A549 (cell line): ENCODE results near the gene VPS18. TPM values are rescaled to one million over a fixed set of nuclear protein-coding genes. Genes with fewer than 3 reads are reported as not detected.

Source experiments
- ATAC-seq, 2 experiments: fragments of 200-7000 bp in 1 of 2; fragments of >200 bp in 1 of 2; cut with Nextera tagmentation in 1 of 2; cut with Tn5 transposase in 1 of 2; 3 replicates each; pipeline versions ENCODE4 v1.8.0 to v1.9.1; 2018 to 2020; ENCODE audit warnings: mild to moderate bottlenecking in 1 of 2, moderate library complexity in 1 of 2
- CTCF ChIA-PET: fragments of 300-600 bp; sonication (Branson Sonifier 250); formaldehyde crosslinking; extraction: SDS; loops from one replicate; lab custom pipeline; 2021; ENCODE audit warnings: antibody characterized with exemption, inconsistent platforms; lab: Yijun Ruan, JAX
- POLR2A ChIA-PET: fragments of 350-600 bp; formaldehyde crosslinking; extraction: SDS; loops from one replicate; lab custom pipeline; 2021; ENCODE audit warnings: antibody characterized with exemption, inconsistent platforms; lab: Yijun Ruan, JAX
- DNase-seq, 2 experiments: peaks; one replicate each; pipeline versions ENCODE4 v3.0.0 to v3.0.0-alpha.2; 2011 to 2016; ENCODE audit warnings: low read depth in 1 of 2, low spot score in 1 of 2
- FAIRE-seq: peaks from 2 replicates; lab custom pipeline; 2011; peaks lifted over from hg19 to GRCh38; lab: Jason Lieb, UNC
- H3K27ac ChIP-seq, 2 experiments: fragments of >200 bp; sonication (Bioruptor Twin); formaldehyde crosslinking; 3 replicates each; pipeline ENCODE4 v1.5.1; 2016 to 2017
- H3K4me1 ChIP-seq: fragments of >200 bp; sonication (Bioruptor Twin); formaldehyde crosslinking; 3 replicates; pipeline ENCODE4 v1.6.1; 2016
- H3K4me2 ChIP-seq: fragments of >200 bp; sonication (Bioruptor Twin); formaldehyde crosslinking; 3 replicates; pipeline ENCODE4 v1.6.1; 2016
- H3K4me3 ChIP-seq: fragments of >200 bp; sonication (Bioruptor Twin); formaldehyde crosslinking; 3 replicates; pipeline ENCODE4 v1.5.1; 2016
- H3K9me3 ChIP-seq: fragments of >200 bp; sonication (Bioruptor Twin); formaldehyde crosslinking; 3 replicates; pipeline ENCODE4 v1.6.1; 2016
- BHLHE40 ChIP-seq: IDR thresholded peaks from 2 replicates; pipeline ENCODE4 v1.6.1; 2012; ENCODE audit warnings: low read depth, low read length, inconsistent platforms
- CBX8 ChIP-seq: fragments of 200-600 bp; sonication (generic); IDR thresholded peaks from 2 replicates; pipeline ENCODE4 v1.6.1; 2016
- CTCF ChIP-seq: fragments of >200 bp; sonication (Bioruptor Twin); formaldehyde crosslinking; IDR thresholded peaks from 3 replicates; pipeline ENCODE4 v1.5.1; 2016
- ELK1 ChIP-seq: fragments of 150-350 bp; IDR thresholded peaks from 2 replicates; pipeline ENCODE4 v1.6.1; 2014; ENCODE audit warnings: low read depth, mild to moderate bottlenecking, low read length
- EP300 ChIP-seq, 2 experiments: fragments of >200 bp; sonication (Bioruptor Twin); formaldehyde crosslinking; IDR thresholded peaks; 2 replicates in 1 of 2; 3 replicates in 1 of 2; pipeline ENCODE4 v1.6.1; 2016 to 2017
- ESRRA ChIP-seq: fragments of 150-350 bp; IDR thresholded peaks from 2 replicates; pipeline ENCODE4 v1.6.1; 2014; ENCODE audit warnings: mild to moderate bottlenecking, low read length, borderline replicate concordance
- FOSB ChIP-seq: fragments of 250-450 bp; sonication (Bioruptor Pico); IDR thresholded peaks from 2 replicates; pipeline ENCODE4 v1.5.0; 2020; ENCODE audit warnings: mild to moderate bottlenecking, moderate library complexity
- FOXS1 ChIP-seq: fragments of 250-450 bp; sonication (Bioruptor Pico); IDR thresholded peaks from 2 replicates; pipeline ENCODE4 v1.5.0; 2020; ENCODE audit warnings: mild to moderate bottlenecking, moderate library complexity
- GATA3 ChIP-seq: IDR thresholded peaks from 2 replicates; pipeline ENCODE4 v1.6.1; 2012; ENCODE audit warnings: borderline replicate concordance
- HDAC2 ChIP-seq: fragments of 200-600 bp; sonication (generic); IDR thresholded peaks from 2 replicates; pipeline ENCODE4 v1.6.1; 2016
- HEYL ChIP-seq: fragments of 250-450 bp; sonication (Bioruptor Pico); IDR thresholded peaks from 2 replicates; pipeline ENCODE4 v1.8.0; 2021; ENCODE audit warnings: mild to moderate bottlenecking, moderate library complexity
- JUN ChIP-seq, 2 experiments: fragments of >200 bp; sonication (Bioruptor Twin); formaldehyde crosslinking; IDR thresholded peaks; 2 replicates in 1 of 2; 3 replicates in 1 of 2; pipeline ENCODE4 v1.6.1; 2016 to 2017
- JUNB ChIP-seq: fragments of >200 bp; sonication (Bioruptor Twin); formaldehyde crosslinking; IDR thresholded peaks from 2 replicates; pipeline ENCODE4 v1.6.1; 2016
- KDM5A ChIP-seq: fragments of 200-600 bp; sonication (generic); IDR thresholded peaks from 2 replicates; pipeline ENCODE4 v1.6.1; 2016; ENCODE audit warnings: antibody characterized with exemption, mild to moderate bottlenecking
- MAZ ChIP-seq: fragments of 150-350 bp; IDR thresholded peaks from 2 replicates; pipeline ENCODE4 v1.6.1; 2014; ENCODE audit warnings: antibody characterized with exemption, low read depth, low read length, borderline replicate concordance
- NPAS2 ChIP-seq: fragments of 250-450 bp; sonication (Bioruptor Pico); IDR thresholded peaks from 2 replicates; pipeline ENCODE4 v1.8.0; 2022; ENCODE audit warnings: mild to moderate bottlenecking, moderate library complexity, borderline replicate concordance
- POLR2A ChIP-seq: IDR thresholded peaks from 2 replicates; pipeline ENCODE4 v1.6.1; 2012; ENCODE audit warnings: mild to moderate bottlenecking, low read length
- POLR2AphosphoS2 ChIP-seq: conservative IDR thresholded peaks from 2 replicates; pipeline ENCODE4 v1.6.1; 2012; ENCODE audit warnings: low read length, improper control_type of control experiment, inconsistent platforms
- RAD21 ChIP-seq, 2 experiments: fragments of >200 bp in 1 of 2; sonication (Bioruptor Twin) in 1 of 2; formaldehyde crosslinking in 1 of 2; IDR thresholded peaks in 1 of 2; conservative IDR thresholded peaks in 1 of 2; 2 replicates in 1 of 2; 3 replicates in 1 of 2; pipeline ENCODE4 v1.6.1; 2012 to 2018; ENCODE audit warnings: inconsistent platforms in 1 of 2
- RFX5 ChIP-seq: fragments of 450-650 bp; IDR thresholded peaks from 2 replicates; pipeline ENCODE4 v1.7.1; 2014; ENCODE audit warnings: antibody characterized with exemption, mild to moderate bottlenecking, moderate library complexity
- ZSCAN20 ChIP-seq: fragments of 250-450 bp; sonication (Bioruptor Pico); IDR thresholded peaks from 2 replicates; pipeline ENCODE4 v1.8.0; 2022; ENCODE audit warnings: mild to moderate bottlenecking, moderate library complexity
- WGBS: methylation state at CpG from one replicate; pipeline ENCODE4 v1.1.6; 2017; ENCODE audit errors: missing lambda C conversion rate; 5-methylcytosine and 5-hydroxymethylcytosine counted together
- polyA plus RNA-seq, 4 experiments: library from polyadenylated mRNA; depleted of rRNA in 3 of 4; stranded (reverse); fragments of >200 nt; fragmentation: RNase III in 1 of 4; extraction: RNeasy Plus Mini Kit Qiagen cat#74134 plus additional on column Dnase treatment in 1 of 4; gene quantifications; 2 replicates in 3 of 4; 3 replicates in 1 of 4; pipeline ENCODE4 v1.2.3, GENCODE V29; 2011 to 2017
- TF ChIP-seq, protein P1 (sequence below): fragments of >200 bp; sonication (Bioruptor Twin); formaldehyde crosslinking; IDR thresholded peaks from 2 replicates; pipeline ENCODE4 v1.6.1; 2016
- TF ChIP-seq, protein P2 (sequence below): fragments of 200-600 bp; sonication (generic); IDR thresholded peaks from 2 replicates; pipeline ENCODE4 v1.6.1; 2016; ENCODE audit warnings: antibody characterized with exemption, mild to moderate bottlenecking, moderate library complexity
- TF ChIP-seq, protein P3 (sequence below): fragments of 250-450 bp; sonication (Bioruptor Pico); IDR thresholded peaks from 2 replicates; pipeline ENCODE4 v1.5.0; 2020; ENCODE audit warnings: low read depth, mild to moderate bottlenecking, moderate library complexity

VPS18 gene
- polyA plus RNA-seq, 2 of the 4 experiments (the other 2 are of a cell fraction): 9.0 to 15.2 TPM

DNA sequence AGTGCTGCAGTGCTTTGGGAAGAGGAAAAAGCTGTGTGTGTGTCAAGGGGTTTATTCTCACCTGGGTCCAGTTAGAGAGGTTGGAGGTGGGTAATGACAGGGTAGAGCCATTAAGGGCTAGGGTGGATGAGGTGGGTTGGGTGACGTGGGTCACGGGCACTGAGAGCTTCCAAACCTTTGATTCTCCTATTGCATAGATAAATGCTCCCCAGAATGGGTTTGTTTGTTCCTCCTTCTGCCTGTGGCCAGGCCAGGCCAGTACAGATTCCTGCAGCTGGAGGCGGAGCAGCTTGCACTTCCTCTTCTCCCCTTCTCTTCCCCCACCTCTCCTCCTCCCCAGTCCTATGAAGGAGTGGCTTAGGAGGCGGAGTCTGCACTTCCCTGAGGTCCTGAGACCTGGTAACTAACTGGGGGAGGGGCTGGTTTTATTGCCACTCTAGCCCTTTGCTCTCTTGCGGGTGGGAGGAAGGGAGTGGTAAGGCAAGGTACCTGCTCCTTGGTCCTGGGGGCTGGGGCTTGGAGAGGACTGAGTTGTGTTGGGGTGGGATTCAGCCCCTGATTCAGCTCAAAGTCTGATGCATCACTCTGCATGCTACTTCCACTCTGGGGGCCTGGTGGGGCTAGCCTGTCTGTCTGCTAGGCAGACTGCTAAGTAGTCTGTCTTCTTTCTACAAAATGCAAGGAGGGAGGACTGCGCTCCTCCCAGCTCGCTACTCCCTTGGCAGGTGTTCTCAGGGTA, 46.9 kb upstream of the VPS18 start:
- Histone ChIP-seq H3K9me3 (no peaks in the 10 kb centered on the region), H3K4me3 (no peak overlapping the region), H3K4me1 (peaks cover 23% of the 10 kb centered on the region), H3K27ac (peak overlapping the region; percentile 8 to 58; a peak in 4 of 6 replicates), H3K4me2 (peak overlapping the region; percentile 29)
- no peak for FAIRE-seq
- no peak for TF ChIP-seq RAD21 (conservative IDR thresholded peaks at IDR 0.05 in 1 of 2, IDR thresholded peaks at IDR 0.05 in 1 of 2)
- no peak for TF ChIP-seq BHLHE40
- TF ChIP-seq ELK1: no peak
- no peak for TF ChIP-seq POLR2AphosphoS2
- TF ChIP-seq NPAS2 (CRISPR knock-in tag): no peak
- TF ChIP-seq, protein P1, sequence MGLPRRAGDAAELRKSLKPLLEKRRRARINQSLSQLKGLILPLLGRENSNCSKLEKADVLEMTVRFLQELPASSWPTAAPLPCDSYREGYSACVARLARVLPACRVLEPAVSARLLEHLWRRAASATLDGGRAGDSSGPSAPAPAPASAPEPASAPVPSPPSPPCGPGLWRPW: no peak
- no peak for TF ChIP-seq GATA3
- TF ChIP-seq EP300 (IDR thresholded peaks at IDR 0.05): no peak
- no peak for TF ChIP-seq CTCF
- no peak for TF ChIP-seq JUNB
- TF ChIP-seq KDM5A: no peak
- no peak for TF ChIP-seq JUN (IDR thresholded peaks at IDR 0.05)
- TF ChIP-seq CBX8: no peak
- no peak for TF ChIP-seq POLR2A
- no peak for TF ChIP-seq HEYL (CRISPR knock-in tag)
- peak; percentile 78 to 91; a peak in 5 of 6 replicates for ATAC-seq
- POLR2A ChIA-PET: no interaction called here
- CTCF ChIA-PET: interaction anchor here (0.5 to 8.2 kb wide), 7 partner anchors 9 to 101 kb away, joined by 3 to 82 read pairs (median 3); partner anchors contain the start of gene PPP1R14D
- 71% methylated on average over 6 of the region's 7 CpGs for WGBS
- DNase-seq: peak; percentile 38 to 64

DNA sequence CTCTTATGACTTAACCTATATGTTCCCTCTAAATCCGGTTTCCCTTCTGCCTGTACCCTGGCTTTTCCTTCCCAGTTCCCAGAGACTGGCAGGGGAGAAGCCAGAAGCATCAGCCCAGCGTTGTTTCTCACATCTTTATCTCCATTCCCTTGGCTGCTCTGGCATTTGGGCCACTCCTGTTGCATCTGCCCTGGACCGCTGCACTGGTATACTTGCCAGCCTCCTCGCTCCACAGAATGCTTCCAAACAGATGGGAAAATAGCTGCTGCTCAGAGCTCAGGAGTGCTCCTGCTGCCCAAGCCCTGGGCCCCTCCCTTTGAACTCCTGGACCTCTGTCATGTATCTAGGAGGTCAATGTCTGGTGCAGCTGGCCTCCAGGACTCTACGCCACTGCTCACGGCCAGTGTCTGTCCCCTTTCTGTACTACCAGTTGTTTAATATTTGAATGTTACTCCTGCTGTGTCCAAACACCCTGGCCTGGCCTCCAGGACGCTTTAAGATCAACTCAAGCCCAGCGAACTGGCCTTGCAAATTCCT, 43.6 kb upstream of the VPS18 start:
- ChIA-PET POLR2A (no interaction called here), CTCF (interaction anchor here (1.9 to 8.2 kb wide), 2 partner anchors 7 to 43 kb away, joined by 4 to 82 read pairs; partner anchors contain the start of gene VPS18)
- 78% methylated on average over 8 of the region's 8 CpGs for WGBS
- Histone ChIP-seq H3K4me1 (peaks cover 21% of the 10 kb centered on the region), H3K4me2 (no peak overlapping the region), H3K27ac (no peak overlapping the region), H3K4me3 (no peak overlapping the region), H3K9me3 (no peaks in the 10 kb centered on the region)
- no peak for TF ChIP-seq BHLHE40
- TF ChIP-seq MAZ: no peak
- TF ChIP-seq RFX5: no peak
- TF ChIP-seq HEYL (CRISPR knock-in tag): no peak
- no peak for TF ChIP-seq ESRRA
- TF ChIP-seq, protein P2, sequence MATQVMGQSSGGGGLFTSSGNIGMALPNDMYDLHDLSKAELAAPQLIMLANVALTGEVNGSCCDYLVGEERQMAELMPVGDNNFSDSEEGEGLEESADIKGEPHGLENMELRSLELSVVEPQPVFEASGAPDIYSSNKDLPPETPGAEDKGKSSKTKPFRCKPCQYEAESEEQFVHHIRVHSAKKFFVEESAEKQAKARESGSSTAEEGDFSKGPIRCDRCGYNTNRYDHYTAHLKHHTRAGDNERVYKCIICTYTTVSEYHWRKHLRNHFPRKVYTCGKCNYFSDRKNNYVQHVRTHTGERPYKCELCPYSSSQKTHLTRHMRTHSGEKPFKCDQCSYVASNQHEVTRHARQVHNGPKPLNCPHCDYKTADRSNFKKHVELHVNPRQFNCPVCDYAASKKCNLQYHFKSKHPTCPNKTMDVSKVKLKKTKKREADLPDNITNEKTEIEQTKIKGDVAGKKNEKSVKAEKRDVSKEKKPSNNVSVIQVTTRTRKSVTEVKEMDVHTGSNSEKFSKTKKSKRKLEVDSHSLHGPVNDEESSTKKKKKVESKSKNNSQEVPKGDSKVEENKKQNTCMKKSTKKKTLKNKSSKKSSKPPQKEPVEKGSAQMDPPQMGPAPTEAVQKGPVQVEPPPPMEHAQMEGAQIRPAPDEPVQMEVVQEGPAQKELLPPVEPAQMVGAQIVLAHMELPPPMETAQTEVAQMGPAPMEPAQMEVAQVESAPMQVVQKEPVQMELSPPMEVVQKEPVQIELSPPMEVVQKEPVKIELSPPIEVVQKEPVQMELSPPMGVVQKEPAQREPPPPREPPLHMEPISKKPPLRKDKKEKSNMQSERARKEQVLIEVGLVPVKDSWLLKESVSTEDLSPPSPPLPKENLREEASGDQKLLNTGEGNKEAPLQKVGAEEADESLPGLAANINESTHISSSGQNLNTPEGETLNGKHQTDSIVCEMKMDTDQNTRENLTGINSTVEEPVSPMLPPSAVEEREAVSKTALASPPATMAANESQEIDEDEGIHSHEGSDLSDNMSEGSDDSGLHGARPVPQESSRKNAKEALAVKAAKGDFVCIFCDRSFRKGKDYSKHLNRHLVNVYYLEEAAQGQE: no peak
- no peak for TF ChIP-seq FOXS1 (CRISPR knock-in tag)
- no peak for TF ChIP-seq POLR2A
- TF ChIP-seq HDAC2: no peak
- no peak for TF ChIP-seq ZSCAN20 (CRISPR knock-in tag)
- TF ChIP-seq, protein P3, sequence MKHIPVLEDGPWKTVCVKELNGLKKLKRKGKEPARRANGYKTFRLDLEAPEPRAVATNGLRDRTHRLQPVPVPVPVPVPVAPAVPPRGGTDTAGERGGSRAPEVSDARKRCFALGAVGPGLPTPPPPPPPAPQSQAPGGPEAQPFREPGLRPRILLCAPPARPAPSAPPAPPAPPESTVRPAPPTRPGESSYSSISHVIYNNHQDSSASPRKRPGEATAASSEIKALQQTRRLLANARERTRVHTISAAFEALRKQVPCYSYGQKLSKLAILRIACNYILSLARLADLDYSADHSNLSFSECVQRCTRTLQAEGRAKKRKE (CRISPR knock-in tag): no peak
- TF ChIP-seq, protein P1: no peak
- TF ChIP-seq FOSB (CRISPR knock-in tag): no peak
- no peak for TF ChIP-seq KDM5A
- DNase-seq (no peak), FAIRE-seq (no peak), ATAC-seq (no peak)
